NCI-H1694 treated with DMSO at 0.1 percent for 48 hours (cell line): ENCODE data around the gene RUNX1.

Experiments used
- DNase-seq: peaks from one replicate; lab custom pipeline; 2025; lab: John Stamatoyannopoulos, UW

The RUNX1 gene

DNA sequence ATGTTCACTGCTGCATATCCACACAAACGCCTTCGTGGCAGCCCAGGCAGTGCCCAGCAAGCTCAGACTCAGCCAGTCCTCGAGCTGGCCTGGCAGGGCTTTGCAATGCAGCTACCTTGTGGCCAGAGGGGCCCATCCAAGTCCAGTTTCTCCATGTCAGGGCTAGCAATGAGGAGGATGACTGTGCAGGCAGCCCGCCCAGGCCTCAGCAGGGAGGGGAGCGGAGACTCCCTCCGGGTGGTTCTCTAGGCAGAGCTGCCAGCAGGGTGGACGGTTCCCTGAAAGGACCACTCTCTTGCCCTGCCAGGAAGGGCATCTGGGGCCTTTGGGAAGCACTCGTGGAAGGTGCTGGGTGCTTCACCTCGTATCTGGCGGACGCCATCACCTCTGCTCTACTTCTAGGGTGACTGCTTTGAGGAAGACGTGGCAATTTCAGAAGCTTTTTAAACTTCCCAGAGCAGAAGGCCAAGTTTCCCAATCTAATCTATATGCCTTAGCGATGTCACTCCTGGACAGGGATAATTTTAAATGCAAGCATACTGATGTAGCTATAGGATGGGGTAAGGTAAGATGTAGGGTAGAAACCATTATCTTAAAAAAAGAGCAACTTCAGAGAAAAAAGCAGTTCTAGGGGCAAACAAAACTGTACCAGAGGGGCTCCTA lies 56.2 kb downstream of the RUNX1 start:
- no peak for DNase-seq

GRCh38 chr21:34992180-34992579 lies 56.9 kb downstream of the RUNX1 start:
- no peak for DNase-seq

- DNase-seq, result no peak
Observed at GRCh38 chr21:34991366-34991957, 57.6 kb downstream of the RUNX1 start.

- DNase-seq, result no peak
Observed at GRCh38 chr21:34990842-34991241, 58.3 kb downstream of the RUNX1 start.

DNA sequence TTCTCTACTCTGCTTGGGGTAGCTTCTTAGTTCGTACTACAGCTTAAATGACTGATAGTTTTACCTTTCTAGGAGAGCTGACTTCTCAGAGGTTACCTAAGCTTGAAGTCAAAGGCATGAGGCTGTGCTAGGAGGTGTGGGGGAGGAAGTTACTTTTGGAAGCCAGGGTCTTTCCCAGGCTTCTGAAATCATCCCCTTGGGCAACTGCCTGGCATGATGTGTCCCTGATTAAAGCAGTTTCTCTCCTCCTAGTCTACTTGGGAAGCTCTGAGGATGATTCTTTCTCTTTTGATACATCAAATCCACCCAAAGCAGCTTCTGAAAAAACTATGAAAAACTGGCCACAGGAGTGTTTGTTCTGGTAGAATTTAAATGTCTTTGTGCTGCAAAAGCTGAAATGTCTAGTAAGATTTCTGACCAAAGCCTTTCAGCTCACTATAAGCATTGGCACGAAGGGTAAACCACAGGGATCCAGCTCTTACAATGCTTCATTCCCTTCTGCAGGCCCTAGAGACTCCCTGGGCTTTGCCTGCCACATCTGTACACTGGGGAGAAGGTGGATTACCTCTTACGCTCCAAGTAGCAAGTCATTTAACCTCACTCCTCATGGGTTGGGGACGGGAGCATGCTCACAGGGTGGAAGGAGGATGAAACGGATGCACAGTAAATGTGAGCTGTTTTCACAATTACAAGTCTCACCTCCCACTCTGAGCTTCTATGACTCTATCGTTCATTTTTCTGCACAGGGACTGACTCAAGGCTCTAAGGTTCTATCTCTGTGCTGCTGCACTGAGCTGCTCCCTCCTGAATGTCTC lies 59.6 kb downstream of the RUNX1 start:
- DNase-seq, result no peak

- DNase-seq, result no peak
Observed at GRCh38 chr21:34988625-34989024, 60.5 kb downstream of the RUNX1 start.

DNA sequence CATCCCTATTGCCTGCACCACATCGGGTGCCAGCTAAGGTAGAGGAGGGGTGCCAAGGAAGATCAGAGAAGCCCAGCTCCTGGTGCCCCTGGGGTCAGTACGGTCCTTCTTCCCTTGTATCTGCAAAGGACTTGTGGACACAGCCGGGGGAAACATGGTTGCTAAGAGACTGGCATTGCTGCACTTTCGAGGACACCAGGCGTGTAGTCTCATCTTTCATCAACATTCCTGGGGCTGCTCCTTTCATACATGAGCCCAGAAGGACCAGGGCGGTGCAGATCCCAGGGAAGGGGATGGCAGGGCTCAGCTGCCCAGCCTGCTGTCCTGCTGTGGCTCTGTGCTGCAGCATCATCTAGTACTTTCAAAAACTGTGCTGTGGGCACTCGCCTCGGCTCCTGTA lies 61.0 kb downstream of the RUNX1 start:
- no peak for DNase-seq

DNA sequence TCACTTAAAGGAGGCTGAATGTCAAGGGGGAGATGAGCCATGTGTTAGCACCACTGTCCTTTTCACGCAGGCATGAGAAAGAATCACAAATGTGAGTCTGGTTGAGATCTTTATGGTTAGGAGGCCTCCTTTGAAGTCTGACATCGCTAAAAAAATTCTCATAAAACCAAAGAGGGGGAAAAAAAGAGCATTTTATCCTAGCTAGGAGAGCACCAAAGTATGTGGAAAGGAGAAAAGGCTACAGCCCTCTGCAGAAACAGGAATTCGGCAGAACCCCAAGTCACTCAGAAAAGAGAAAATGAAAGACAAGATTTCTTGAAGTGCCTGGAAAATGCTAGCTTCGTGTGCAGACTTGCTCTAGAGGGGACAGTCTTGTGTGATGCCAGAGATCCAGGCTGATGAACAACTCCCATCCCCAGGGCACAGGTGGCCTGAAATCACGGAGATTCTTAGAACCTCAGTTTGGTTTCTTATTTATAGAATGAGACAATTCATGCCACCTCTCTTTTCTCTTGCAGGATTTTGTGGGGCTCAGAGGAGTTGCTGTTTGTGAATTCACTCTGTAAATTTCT lies 61.5 kb downstream of the RUNX1 start:
- no peak for DNase-seq

DNA sequence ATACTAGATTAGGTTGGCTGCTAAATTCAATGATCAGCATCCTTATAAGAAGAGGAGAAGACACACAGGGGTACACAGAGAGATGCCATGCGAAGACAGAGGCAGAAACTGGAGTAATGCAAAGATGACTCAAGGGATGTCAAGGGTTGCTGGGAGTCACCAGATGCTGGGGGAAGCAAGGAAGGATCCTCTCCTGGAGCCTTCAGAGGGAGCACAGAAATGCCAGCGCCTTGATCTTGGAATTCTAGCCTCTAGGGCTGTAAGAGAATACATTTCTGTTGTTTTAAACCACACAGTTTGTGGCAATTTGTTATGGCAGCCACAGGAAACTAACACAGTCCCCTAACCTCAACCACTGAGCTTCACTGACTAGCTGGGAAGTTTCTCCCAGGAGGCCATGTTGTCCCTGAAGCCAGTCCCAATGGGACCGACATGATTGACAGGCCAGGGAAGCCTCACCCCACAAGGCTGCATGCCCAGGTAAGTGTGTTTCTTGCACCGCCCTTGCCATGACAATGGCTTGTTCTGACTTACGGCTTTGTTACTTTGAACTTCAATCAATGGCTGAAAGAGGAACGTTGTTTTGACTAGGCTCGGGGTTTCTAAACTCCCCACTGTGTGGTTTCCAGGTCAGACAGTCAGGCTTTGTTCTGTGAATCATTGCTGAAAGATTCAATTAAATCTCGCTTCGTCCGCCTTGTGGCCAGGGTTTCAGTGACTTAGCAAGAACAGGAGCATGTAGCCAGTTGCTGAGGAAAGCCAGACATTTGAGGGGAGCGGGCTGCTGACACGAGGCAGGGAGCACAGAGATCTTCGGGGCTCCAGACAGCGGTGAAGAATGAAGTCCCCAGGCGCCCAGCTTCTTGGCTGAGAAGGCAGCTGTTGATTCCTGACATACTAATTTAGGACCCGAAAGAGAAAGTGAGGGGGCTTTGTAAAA lies 62.3 kb downstream of the RUNX1 start:
- no peak for DNase-seq

- no peak for DNase-seq
Observed at GRCh38 chr21:34984356-34985058, 64.6 kb downstream of the RUNX1 start.

DNA sequence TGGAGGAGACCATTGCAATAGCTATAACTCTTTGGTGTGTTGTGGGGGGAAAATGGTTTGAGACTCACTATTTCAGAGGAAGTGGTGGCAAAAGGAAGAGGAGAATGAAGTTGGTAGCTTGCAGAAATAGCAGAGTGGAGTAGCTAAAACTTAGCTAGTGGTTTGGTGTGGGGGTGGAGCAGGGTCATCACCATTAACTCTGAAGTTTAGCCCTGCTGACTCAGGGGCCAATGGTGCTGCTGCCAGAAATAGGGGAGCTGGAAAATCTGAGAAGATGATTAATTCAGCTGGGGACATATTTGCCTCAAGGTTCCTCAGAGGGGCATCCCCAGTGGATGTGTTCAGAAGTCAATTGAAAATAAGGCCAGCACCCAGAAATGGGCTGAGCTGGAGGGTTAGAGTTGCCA lies 65.4 kb downstream of the RUNX1 start:
- no peak for DNase-seq

GRCh38 chr21:34981791-34982190 lies 67.3 kb downstream of the RUNX1 start:
- DNase-seq, result no peak

DNA sequence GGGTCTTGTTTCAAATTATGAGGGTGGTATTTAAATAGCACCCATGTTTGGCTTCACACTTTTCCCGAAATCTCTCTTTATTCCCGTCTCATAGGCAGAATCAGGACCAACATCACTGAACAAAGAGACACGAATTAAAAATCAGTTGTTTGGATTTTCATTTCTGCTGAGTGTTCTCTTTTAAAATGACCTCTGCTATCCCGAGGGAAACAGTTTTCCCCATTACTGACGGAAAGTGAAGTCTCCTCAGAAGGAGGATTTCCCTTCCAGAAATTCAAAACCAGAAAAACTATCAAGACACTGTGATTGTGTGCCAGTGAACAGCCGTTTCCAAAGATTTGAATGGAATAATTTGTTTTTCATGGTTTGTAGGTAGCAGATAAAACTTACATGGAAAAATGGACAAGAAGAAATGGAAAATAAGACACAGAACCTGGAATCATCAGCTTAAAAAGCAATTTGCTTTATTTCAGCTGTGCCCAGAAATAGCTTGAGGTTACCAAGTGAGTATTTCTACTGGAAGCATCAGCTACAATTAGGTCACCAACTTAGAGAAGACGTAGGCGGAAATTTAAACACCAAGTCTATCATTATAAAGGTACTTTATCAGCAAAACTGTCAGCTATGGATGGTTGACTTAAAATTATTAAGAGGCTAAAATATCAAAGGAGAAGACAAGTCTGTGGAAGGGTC lies 68.5 kb downstream of the RUNX1 start:
- DNase-seq, result no peak

DNA sequence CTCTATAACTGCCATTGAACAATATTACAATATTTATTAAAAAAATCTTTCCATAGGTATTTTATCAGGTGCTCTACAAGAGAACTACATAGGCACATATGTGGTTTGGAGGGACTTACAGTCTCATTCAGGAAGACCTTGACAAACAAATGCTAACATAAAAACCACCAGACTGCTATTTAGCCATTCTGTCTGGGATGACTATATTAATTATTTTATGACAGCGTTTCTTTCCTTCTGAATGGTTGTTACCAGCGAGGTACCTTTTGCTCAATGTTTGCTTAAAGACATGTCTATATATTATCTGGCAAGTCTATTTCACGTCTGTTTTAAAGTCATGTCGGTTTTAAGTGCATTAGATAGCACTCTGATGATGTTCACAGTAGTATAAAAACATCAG lies 69.7 kb downstream of the RUNX1 start:
- DNase-seq, result no peak

GRCh38 chr21:34977333-34977732 lies 71.8 kb downstream of the RUNX1 start:
- no peak for DNase-seq

GRCh38 chr21:34974162-34974981 lies 74.7 kb downstream of the RUNX1 start:
- no peak for DNase-seq

- no peak for DNase-seq
Observed at GRCh38 chr21:34973685-34974084, 75.4 kb downstream of the RUNX1 start.

GRCh38 chr21:34971656-34972055 lies 77.4 kb downstream of the RUNX1 start:
- DNase-seq, result no peak

- DNase-seq, result no peak
Observed at GRCh38 chr21:34970566-34970965, 78.5 kb downstream of the RUNX1 start.

GRCh38 chr21:34970167-34970500 lies 79.0 kb downstream of the RUNX1 start:
- DNase-seq, result no peak
